HepG2 (cell line): ENCODE data around the gene NPHS1. TPM values are rescaled to one million over a fixed set of nuclear protein-coding genes. Genes with fewer than 3 reads are reported as not detected.

ENCODE experiments used
- ATAC-seq: fragments of 200-7000 bp; cut with Tn5 transposase; 3 replicates; pipeline ENCODE4 v1.9.1; 2020; ENCODE audit warnings: mild to moderate bottlenecking, moderate library complexity
- BruUV-seq: library from RNA; stranded (reverse); fragments of 400-500 nt; replicated peaks from 2 replicates; lab custom pipeline; 2021; lab: Mats Ljungman, UMichigan
- CTCF ChIA-PET: fragments of 300-600 bp; formaldehyde crosslinking; extraction: SDS; loops from one replicate; lab custom pipeline; 2021; ENCODE audit warnings: low total read pairs, inconsistent platforms, low intra/inter-chr PET ratio; lab: Yijun Ruan, JAX
- POLR2A ChIA-PET: fragments of 350-600 bp; sonication (Branson Sonifier 250); formaldehyde crosslinking; loops from one replicate; lab custom pipeline; 2020; ENCODE audit warnings: antibody characterized with exemption, inconsistent platforms; lab: Yijun Ruan, JAX
- DNase-seq: peaks from one replicate; pipeline ENCODE4 v3.0.0-alpha.2; 2015; ENCODE audit warnings: low spot score
- FAIRE-seq: peaks from 3 replicates; lab custom pipeline; 2011; peaks lifted over from hg19 to GRCh38; lab: Jason Lieb, UNC
- H2AFZ ChIP-seq: one replicate; pipeline ENCODE4 v1.6.1; 2011; ENCODE audit warnings: low read length, inconsistent platforms
- H3K27ac ChIP-seq: fragments of 300-600 bp; 3 replicates; pipeline ENCODE4 v1.8.0; 2011; ENCODE audit warnings: mixed run types, mild to moderate bottlenecking, mixed read lengths, low read length, inconsistent platforms; ENCODE audit not compliant: insufficient read depth; ENCODE audit errors: extremely low read length
- H3K27me3 ChIP-seq, 2 experiments: fragments of 200-600 bp in 1 of 2; 2 replicates in 1 of 2; 3 replicates in 1 of 2; pipeline versions ENCODE4 v1.6.0 to v1.8.0; 2011; ENCODE audit warnings: low read length in 2 of 2, mild to moderate bottlenecking in 2 of 2, moderate library complexity in 2 of 2, inconsistent platforms in 1 of 2; ENCODE audit not compliant: insufficient read depth in 2 of 2, control insufficient read depth in 1 of 2
- H3K36me3 ChIP-seq, 2 experiments: fragments of 200-600 bp in 1 of 2; replicated peaks in 1 of 2; 2 replicates in 1 of 2; 3 replicates in 1 of 2; pipeline versions ENCODE4 v1.5.1 to v1.8.0; 2011; ENCODE audit warnings: low read length in 2 of 2, inconsistent platforms in 1 of 2; ENCODE audit not compliant: insufficient read depth in 2 of 2, control insufficient read depth in 1 of 2
- H3K4me1 ChIP-seq: 2 replicates; pipeline ENCODE4 v1.5.1; 2012; ENCODE audit warnings: low read length, inconsistent platforms; ENCODE audit not compliant: insufficient read depth
- H3K4me2 ChIP-seq: 2 replicates; pipeline ENCODE4 v1.6.0; 2011; ENCODE audit warnings: low read depth, low read length, inconsistent platforms
- H3K4me3 ChIP-seq, 3 experiments: fragments of 200-600 bp in 1 of 3; sonication (generic), shearing (Covaris generic) in 1 of 3; replicated peaks in 1 of 3; 2 replicates each; pipeline ENCODE4 v1.5.1; 2011 to 2016; ENCODE audit warnings: low read length in 3 of 3, inconsistent platforms in 2 of 3, low read depth in 2 of 3, mild to moderate bottlenecking in 2 of 3, control low read depth in 1 of 3, mixed read lengths in 1 of 3; ENCODE audit not compliant: insufficient read depth in 1 of 3
- H3K79me2 ChIP-seq: one replicate; pipeline ENCODE4 v1.6.1; 2011; ENCODE audit warnings: low read length, inconsistent platforms; ENCODE audit not compliant: insufficient read depth
- H3K9ac ChIP-seq: 2 replicates; pipeline ENCODE4 v1.6.0; 2011; ENCODE audit warnings: mild to moderate bottlenecking, low read depth, low read length, inconsistent platforms; ENCODE audit not compliant: insufficient read depth
- H3K9me3 ChIP-seq: 2 replicates; pipeline ENCODE4 v1.5.1; 2012; ENCODE audit warnings: mild to moderate bottlenecking, low read length
- H4K20me1 ChIP-seq: 2 replicates; pipeline ENCODE4 v1.6.0; 2011; ENCODE audit warnings: inconsistent platforms, mild to moderate bottlenecking, low read length, moderate library complexity; ENCODE audit not compliant: insufficient read depth
- CHCHD3 ChIP-seq: sonication (generic); formaldehyde crosslinking; IDR thresholded peaks from 2 replicates; pipeline ENCODE4 v1.8.0; 2022; ENCODE audit warnings: mild to moderate bottlenecking, missing genetic modification reagents, moderate library complexity
- KDM6A ChIP-seq: IDR thresholded peaks from 2 replicates; pipeline ENCODE4 v1.6.1; 2016; ENCODE audit warnings: low read depth
- MYPOP ChIP-seq: sonication (generic); formaldehyde crosslinking; IDR thresholded peaks from 2 replicates; pipeline ENCODE4 v1.8.1; 2023; ENCODE audit warnings: mild to moderate bottlenecking, moderate library complexity, missing genetic modification reagents
- NR2F2 ChIP-seq: IDR thresholded peaks from 2 replicates; pipeline ENCODE4 v1.6.1; 2012; ENCODE audit warnings: low read depth, inconsistent platforms, borderline replicate concordance
- RBFOX2 ChIP-seq: fragments of 200-400 bp; formaldehyde crosslinking; IDR thresholded peaks from 2 replicates; pipeline ENCODE4 v1.6.1; 2017; ENCODE audit warnings: low read depth, mild to moderate bottlenecking, low read length
- SALL1 ChIP-seq: sonication (generic); formaldehyde crosslinking; IDR thresholded peaks from 2 replicates; pipeline ENCODE4 v1.8.0; 2022; ENCODE audit warnings: mild to moderate bottlenecking, missing genetic modification reagents
- TOE1 ChIP-seq: sonication (generic); formaldehyde crosslinking; IDR thresholded peaks from 2 replicates; pipeline ENCODE4 v1.4.0; 2020; ENCODE audit warnings: mild to moderate bottlenecking, missing genetic modification reagents
- TOPORS ChIP-seq: sonication (generic); formaldehyde crosslinking; IDR thresholded peaks from 2 replicates; pipeline ENCODE4 v1.8.0; 2023; ENCODE audit warnings: mild to moderate bottlenecking, missing genetic modification reagents
- ZNF570 ChIP-seq: sonication (generic); formaldehyde crosslinking; IDR thresholded peaks from 2 replicates; pipeline ENCODE4 v1.4.0; 2020; ENCODE audit warnings: mild to moderate bottlenecking, missing genetic modification reagents, borderline replicate concordance
- ZSCAN25 ChIP-seq: sonication (generic); formaldehyde crosslinking; IDR thresholded peaks from 2 replicates; pipeline ENCODE4 v1.8.0; 2022; ENCODE audit warnings: mild to moderate bottlenecking, missing genetic modification reagents
- ZSCAN30 ChIP-seq: sonication (generic); formaldehyde crosslinking; IDR thresholded peaks from 2 replicates; pipeline ENCODE4 v1.5.0; 2020; ENCODE audit warnings: mild to moderate bottlenecking, missing genetic modification reagents
- WGBS: methylation state at CpG from one replicate; pipeline ENCODE4 v1.1.6; 2017; ENCODE audit warnings: low lambda C conversion rate; 5-methylcytosine and 5-hydroxymethylcytosine counted together
- in situ Hi-C: cut with HindIII; loops from 2 replicates; pipeline ENCODE4 v1.10.0; 2017; ENCODE audit warnings: low pct_unique_long_range_greater_than_20kb; ENCODE audit not compliant: extremely low pct_ligation_motif_present
- intact Hi-C: fragments of 100-400 bp; cut with micrococcal nuclease; formaldehyde crosslinking; loops from one replicate; pipeline ENCODE4 v1.10.0; 2022; ENCODE audit not compliant: unreplicated experiment
- polyA plus RNA-seq, 8 experiments: library from polyadenylated mRNA; depleted of rRNA in 3 of 8; stranded (reverse) in 7 of 8; unstranded in 1 of 8; fragments of >200 nt; fragmentation: Illumina TruSeq in 4 of 8; extraction: Trizol in 4 of 8; gene quantifications; 2 replicates each; pipeline versions ENCODE4 v1.2.1 to v1.2.3, GENCODE V29; 2011 to 2016; ENCODE audit warnings: low read depth in 4 of 8, missing spikeins in 1 of 8, mixed read lengths in 1 of 8; ENCODE audit not compliant: insufficient read depth in 1 of 8
- total RNA-seq, 5 experiments: library from RNA; depleted of rRNA; stranded (reverse); fragments of >200 nt; fragmentation: Illumina TruSeq; extraction: Trizol; gene quantifications; 2 replicates each; pipeline ENCODE4 v1.2.3, GENCODE V29; 2016; ENCODE audit warnings: low read depth in 1 of 5
- TF ChIP-seq, protein P1 (sequence below): sonication (generic); formaldehyde crosslinking; IDR thresholded peaks from 2 replicates; pipeline ENCODE4 v1.9.0; 2021; ENCODE audit warnings: missing genetic modification reagents, borderline replicate concordance
- TF ChIP-seq, protein P2 (sequence below): sonication (generic); formaldehyde crosslinking; IDR thresholded peaks from 2 replicates; pipeline ENCODE4 v1.4.0; 2020; ENCODE audit warnings: missing genetic modification reagents
- TF ChIP-seq, protein P3 (sequence below): sonication (generic); formaldehyde crosslinking; IDR thresholded peaks from 2 replicates; pipeline ENCODE4 v1.4.0; 2020; ENCODE audit warnings: missing genetic modification reagents
- TF ChIP-seq, protein P4 (sequence below): IDR thresholded peaks from 2 replicates; pipeline ENCODE4 v1.6.1; 2012; ENCODE audit warnings: low read depth, low read length, improper control_type of control experiment

Gene NPHS1
- total and polyA plus RNA-seq, 2 of the 13 experiments (the other 11 are each of a cell fraction or from before 2014, with no cell fraction given) = not detected

GRCh38 chr19:35871611-35872010, 19.3 kb upstream of the NPHS1 start:
- POLR2A ChIA-PET = no interaction called here
- CTCF ChIA-PET = no interaction called here

More at GRCh38 chr19:35871611-35872010, 19.3 kb upstream of the NPHS1 start:
- in situ Hi-C loops (no loop called here), intact Hi-C loops (no loop called here)
- no peak overlapping the region for H3K4me2 ChIP-seq
- H3K36me3 ChIP-seq = no peaks in the 10 kb centered on the region
- H3K9ac ChIP-seq = no peak overlapping the region
- H4K20me1 ChIP-seq = no peaks in the 10 kb centered on the region
- TF ChIP-seq TOE1 (CRISPR knock-in tag) (no peak), KDM6A (CRISPR knock-in tag) (no peak), SALL1 (CRISPR knock-in tag) (no peak), ZNF570 (CRISPR knock-in tag) (no peak), CHCHD3 (CRISPR knock-in tag) (no peak), ZSCAN30 (CRISPR knock-in tag) (no peak), MYPOP (CRISPR knock-in tag) (no peak), NR2F2 (no peak), TOPORS (CRISPR knock-in tag) (no peak), ZSCAN25 (CRISPR knock-in tag) (no peak), RBFOX2 (no peak)
- TF ChIP-seq, protein P1, sequence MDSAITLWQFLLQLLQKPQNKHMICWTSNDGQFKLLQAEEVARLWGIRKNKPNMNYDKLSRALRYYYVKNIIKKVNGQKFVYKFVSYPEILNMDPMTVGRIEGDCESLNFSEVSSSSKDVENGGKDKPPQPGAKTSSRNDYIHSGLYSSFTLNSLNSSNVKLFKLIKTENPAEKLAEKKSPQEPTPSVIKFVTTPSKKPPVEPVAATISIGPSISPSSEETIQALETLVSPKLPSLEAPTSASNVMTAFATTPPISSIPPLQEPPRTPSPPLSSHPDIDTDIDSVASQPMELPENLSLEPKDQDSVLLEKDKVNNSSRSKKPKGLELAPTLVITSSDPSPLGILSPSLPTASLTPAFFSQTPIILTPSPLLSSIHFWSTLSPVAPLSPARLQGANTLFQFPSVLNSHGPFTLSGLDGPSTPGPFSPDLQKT (CRISPR knock-in tag) = no peak
- TF ChIP-seq, protein P2, sequence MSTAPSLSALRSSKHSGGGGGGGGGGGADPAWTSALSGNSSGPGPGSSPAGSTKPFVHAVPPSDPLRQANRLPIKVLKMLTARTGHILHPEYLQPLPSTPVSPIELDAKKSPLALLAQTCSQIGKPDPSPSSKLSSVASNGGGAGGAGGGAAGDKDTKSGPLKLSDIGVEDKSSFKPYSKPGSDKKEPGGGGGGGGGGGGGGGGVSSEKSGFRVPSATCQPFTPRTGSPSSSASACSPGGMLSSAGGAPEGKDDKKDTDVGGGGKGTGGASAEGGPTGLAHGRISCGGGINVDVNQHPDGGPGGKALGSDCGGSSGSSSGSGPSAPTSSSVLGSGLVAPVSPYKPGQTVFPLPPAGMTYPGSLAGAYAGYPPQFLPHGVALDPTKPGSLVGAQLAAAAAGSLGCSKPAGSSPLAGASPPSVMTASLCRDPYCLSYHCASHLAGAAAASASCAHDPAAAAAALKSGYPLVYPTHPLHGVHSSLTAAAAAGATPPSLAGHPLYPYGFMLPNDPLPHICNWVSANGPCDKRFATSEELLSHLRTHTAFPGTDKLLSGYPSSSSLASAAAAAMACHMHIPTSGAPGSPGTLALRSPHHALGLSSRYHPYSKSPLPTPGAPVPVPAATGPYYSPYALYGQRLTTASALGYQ = no peak
- TF ChIP-seq, protein P3, sequence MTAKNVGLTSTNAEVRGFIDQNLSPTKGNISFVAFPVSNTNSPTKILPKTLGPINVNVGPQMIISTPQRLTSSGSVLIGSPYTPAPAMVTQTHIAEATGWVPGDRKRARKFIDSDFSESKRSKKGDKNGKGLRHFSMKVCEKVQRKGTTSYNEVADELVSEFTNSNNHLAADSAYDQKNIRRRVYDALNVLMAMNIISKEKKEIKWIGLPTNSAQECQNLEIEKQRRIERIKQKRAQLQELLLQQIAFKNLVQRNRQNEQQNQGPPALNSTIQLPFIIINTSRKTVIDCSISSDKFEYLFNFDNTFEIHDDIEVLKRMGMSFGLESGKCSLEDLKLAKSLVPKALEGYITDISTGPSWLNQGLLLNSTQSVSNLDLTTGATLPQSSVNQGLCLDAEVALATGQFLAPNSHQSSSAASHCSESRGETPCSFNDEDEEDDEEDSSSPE (CRISPR knock-in tag) = no peak
- TF ChIP-seq, protein P4, sequence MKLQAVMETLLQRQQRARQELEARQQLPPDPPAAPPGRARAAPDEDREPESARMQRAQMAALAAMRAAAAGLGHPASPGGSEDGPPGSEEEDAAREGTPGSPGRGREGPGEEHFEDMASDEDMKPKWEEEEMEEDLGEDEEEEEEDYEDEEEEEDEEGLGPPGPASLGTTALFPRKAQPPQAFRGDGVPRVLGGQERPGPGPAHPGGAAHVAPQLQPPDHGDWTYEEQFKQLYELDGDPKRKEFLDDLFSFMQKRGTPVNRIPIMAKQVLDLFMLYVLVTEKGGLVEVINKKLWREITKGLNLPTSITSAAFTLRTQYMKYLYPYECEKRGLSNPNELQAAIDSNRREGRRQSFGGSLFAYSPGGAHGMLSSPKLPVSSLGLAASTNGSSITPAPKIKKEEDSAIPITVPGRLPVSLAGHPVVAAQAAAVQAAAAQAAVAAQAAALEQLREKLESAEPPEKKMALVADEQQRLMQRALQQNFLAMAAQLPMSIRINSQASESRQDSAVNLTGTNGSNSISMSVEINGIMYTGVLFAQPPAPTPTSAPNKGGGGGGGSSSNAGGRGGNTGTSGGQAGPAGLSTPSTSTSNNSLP = no peak
- no peaks in the 10 kb centered on the region for H3K79me2 ChIP-seq
- no peaks in the 10 kb centered on the region for H3K9me3 ChIP-seq
- ATAC-seq = no peak
- H2AFZ ChIP-seq = no peak overlapping the region
- 48% methylated on average over 12 of the region's 12 CpGs for WGBS
- no peak overlapping the region for H3K4me3 ChIP-seq
- no peak for DNase-seq
- H3K27ac ChIP-seq = no peak overlapping the region
- no TSS peak for BruUV-seq
- peaks cover 16% of the 10 kb centered on the region for H3K4me1 ChIP-seq
- no peak for FAIRE-seq
- H3K27me3 ChIP-seq = no peaks in the 10 kb centered on the region; a peak in 2 of 5 replicates
